ENCODE results near the gene NOL4L.

The NOL4L gene

GRCh38 chr20:32538526-32538939, 46.6 kb downstream of the NOL4L start:
- DNase-seq, result no peak

- DNase-seq, result no peak
These were observed 47.2 kb downstream of the NOL4L start for GRCh38 chr20:32537657-32538525.

- DNase-seq, result peak; percentile 71 to 89
These were observed 48.1 kb downstream of the NOL4L start for GRCh38 chr20:32536851-32537656.

- DNase-seq, result peak; percentile 78 to 88
These were observed 48.9 kb downstream of the NOL4L start for GRCh38 chr20:32535953-32536823.

- DNase-seq, result peak; percentile 51 to 62
These were observed 49.7 kb downstream of the NOL4L start for GRCh38 chr20:32535316-32535952.

- DNase-seq, result peak; percentile 37 to 57
These were observed 50.4 kb downstream of the NOL4L start for GRCh38 chr20:32534661-32535240.

- no peak for DNase-seq
These were observed 51.4 kb downstream of the NOL4L start for GRCh38 chr20:32533732-32534131.

- DNase-seq, result no peak
These were observed 52.9 kb downstream of the NOL4L start for GRCh38 chr20:32532246-32532645.

GRCh38 chr20:32528905-32529670, 56.0 kb downstream of the NOL4L start:
- no peak for DNase-seq

- peak; percentile 67 to 73 for DNase-seq
These were observed 56.8 kb downstream of the NOL4L start for GRCh38 chr20:32528171-32528891.

- DNase-seq, result peak; percentile 34 to 44
These were observed 57.6 kb downstream of the NOL4L start for GRCh38 chr20:32527447-32528055.

- DNase-seq, result no peak
These were observed 58.1 kb downstream of the NOL4L start for GRCh38 chr20:32527052-32527446.

GRCh38 chr20:32526541-32526940, 58.6 kb downstream of the NOL4L start:
- no peak for DNase-seq

GRCh38 chr20:32526125-32526524, 59.0 kb downstream of the NOL4L start:
- DNase-seq, result no peak

GRCh38 chr20:32524829-32525501, 60.2 kb downstream of the NOL4L start:
- no peak for DNase-seq

GRCh38 chr20:32523613-32524213, 61.4 kb downstream of the NOL4L start:
- DNase-seq, result no peak

- peak; percentile 59 to 80 for DNase-seq
These were observed 62.1 kb downstream of the NOL4L start for GRCh38 chr20:32522776-32523612.

- DNase-seq, result no peak
These were observed 62.7 kb downstream of the NOL4L start for GRCh38 chr20:32522526-32522775.
